Thoracic aorta (tissue), 2 donors: Measurements from ENCODE around the gene MDM2. TPM values are rescaled to one million over a fixed set of nuclear protein-coding genes. Genes with fewer than 3 reads are reported as not detected.

ENCODE experiments used
- ATAC-seq: fragments of 150-250 bp; one replicate; pipeline ENCODE4 v1.8.0; 2017; ENCODE audit warnings: low read depth; ENCODE audit not compliant: insufficient number of reproducible peaks, low FRiP score
- DNase-seq: peaks from one replicate; pipeline ENCODE4 v3.0.0-alpha.2; 2020; ENCODE audit warnings: low spot score
- H3K27ac ChIP-seq, 2 donors: fragments of 200-600 bp; sonication (generic); 1 replicate in 1 of 2; 2 replicates in 1 of 2; pipeline ENCODE4 v1.5.1; 2016; ENCODE audit warnings: mild to moderate bottlenecking in 2 of 2, moderate library complexity in 2 of 2
- H3K27me3 ChIP-seq: fragments of 200-600 bp; sonication (generic); replicated peaks from 2 replicates; pipeline ENCODE4 v1.6.0; 2016; ENCODE audit warnings: mild to moderate bottlenecking; ENCODE audit not compliant: insufficient read depth
- H3K36me3 ChIP-seq: fragments of 200-600 bp; sonication (generic); one replicate; pipeline ENCODE4 v1.5.1; 2016
- H3K4me1 ChIP-seq, 2 donors: fragments of 200-600 bp; sonication (generic); 1 replicate in 1 of 2; 2 replicates in 1 of 2; pipeline versions ENCODE4 v1.5.1 to v1.6.0; 2016; ENCODE audit warnings: low read depth in 2 of 2, mild to moderate bottlenecking in 1 of 2; ENCODE audit not compliant: control insufficient read depth in 1 of 2
- H3K4me3 ChIP-seq: fragments of 200-600 bp; sonication (generic); 2 replicates; pipeline ENCODE4 v1.5.1; 2016; ENCODE audit warnings: mild to moderate bottlenecking
- H3K9me3 ChIP-seq: fragments of 200-600 bp; sonication (generic); 2 replicates; pipeline ENCODE4 v1.5.1; 2016
- CTCF ChIP-seq: fragments of 200-600 bp; sonication (generic); IDR thresholded peaks from one replicate; pipeline ENCODE4 v1.5.1; 2019; ENCODE audit warnings: antibody characterized with exemption
- total RNA-seq, 2 donors: library from RNA; depleted of rRNA; stranded (reverse); fragments of >200 nt; gene quantifications; one replicate each; pipeline versions ENCODE4 v1.1.0 to v1.2.3, GENCODE V29; 2016

Gene MDM2
- total RNA-seq, 2 donors from 2014 or later, result 62.0 to 101 TPM

GRCh38 chr12:68785358-68785757 lies 22.6 kb upstream of the MDM2 start:
- ATAC-seq (no peak), DNase-seq (no peak)
- H3K4me1 ChIP-seq, result peaks cover 6 to 8% of the 10 kb centered on the region in 2 donors
- no peaks in the 10 kb centered on the region for H3K27me3 ChIP-seq
- no peaks in the 10 kb centered on the region for H3K36me3 ChIP-seq
- H3K27ac ChIP-seq, result no peak overlapping the region
- no peak for TF ChIP-seq CTCF
- no peaks in the 10 kb centered on the region for H3K9me3 ChIP-seq
- no peak overlapping the region for H3K4me3 ChIP-seq

GRCh38 chr12:68785823-68786222 lies 22.2 kb upstream of the MDM2 start:
- Histone ChIP-seq H3K9me3 (no peaks in the 10 kb centered on the region), H3K27ac (no peak overlapping the region), H3K36me3 (no peaks in the 10 kb centered on the region), H3K4me3 (no peak overlapping the region), H3K4me1 (peaks cover 6 to 8% of the 10 kb centered on the region in 2 donors), H3K27me3 (no peaks in the 10 kb centered on the region)
- DNase-seq (no peak), ATAC-seq (no peak)
- no peak for TF ChIP-seq CTCF

- TF ChIP-seq CTCF, result no peak
- ATAC-seq (no peak), DNase-seq (no peak)
- Histone ChIP-seq H3K27me3 (no peaks in the 10 kb centered on the region), H3K36me3 (no peaks in the 10 kb centered on the region), H3K4me3 (no peak overlapping the region), H3K4me1 (peaks cover 6 to 8% of the 10 kb centered on the region in 2 donors), H3K9me3 (no peaks in the 10 kb centered on the region), H3K27ac (peak overlapping the region; percentile 5 to 59)
Observed at GRCh38 chr12:68786929-68787328, 21.0 kb upstream of the MDM2 start.

- Histone ChIP-seq H3K27ac (no peak overlapping the region), H3K4me3 (no peak overlapping the region), H3K9me3 (no peaks in the 10 kb centered on the region), H3K27me3 (no peaks in the 10 kb centered on the region), H3K4me1 (peaks cover 6 to 8% of the 10 kb centered on the region in 2 donors), H3K36me3 (no peaks in the 10 kb centered on the region)
- ATAC-seq (no peak), DNase-seq (no peak)
- no peak for TF ChIP-seq CTCF
Observed at GRCh38 chr12:68788554-68789143, 19.3 kb upstream of the MDM2 start.

- H3K27ac ChIP-seq, result no peak overlapping the region
- no peaks in the 10 kb centered on the region for H3K27me3 ChIP-seq
- DNase-seq (no peak), ATAC-seq (no peak)
- no peaks in the 10 kb centered on the region for H3K9me3 ChIP-seq
- no peak for TF ChIP-seq CTCF
- peaks cover 6 to 8% of the 10 kb centered on the region in 2 donors for H3K4me1 ChIP-seq
- H3K4me3 ChIP-seq, result no peak overlapping the region
- H3K36me3 ChIP-seq, result no peaks in the 10 kb centered on the region
Observed at GRCh38 chr12:68789144-68789878, 18.7 kb upstream of the MDM2 start.
